Measurements from ENCODE around the gene RARS1.

RARS1 gene

DNA sequence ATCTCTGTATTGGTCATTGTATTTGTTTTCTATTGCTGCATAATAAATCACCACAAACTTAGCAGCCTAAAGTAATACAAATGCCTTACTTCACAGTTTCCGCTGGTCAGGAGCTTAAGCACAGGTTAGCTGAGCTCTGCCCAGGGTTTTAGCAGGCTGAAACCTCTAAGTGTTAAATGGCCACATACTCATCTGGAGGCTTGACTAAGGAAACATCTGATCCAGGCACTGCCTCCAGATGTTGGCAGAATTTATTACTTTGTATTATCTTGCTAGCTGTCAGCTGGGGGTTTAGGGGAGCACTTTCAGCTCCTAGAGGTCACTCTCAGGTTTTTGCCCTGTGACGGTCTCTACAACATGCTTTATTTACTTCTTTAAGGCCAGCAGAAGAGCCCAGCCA is 23.2 kb upstream of the RARS1 start:
- H3K27me3 Mint-ChIP-seq (ENCODE audit: low read depth), result no peaks in the 10 kb centered on the region
- peaks cover 11% of the 10 kb centered on the region for H3K36me3 Mint-ChIP-seq (ENCODE audit: low read depth)
- TF ChIP-seq, protein P1, sequence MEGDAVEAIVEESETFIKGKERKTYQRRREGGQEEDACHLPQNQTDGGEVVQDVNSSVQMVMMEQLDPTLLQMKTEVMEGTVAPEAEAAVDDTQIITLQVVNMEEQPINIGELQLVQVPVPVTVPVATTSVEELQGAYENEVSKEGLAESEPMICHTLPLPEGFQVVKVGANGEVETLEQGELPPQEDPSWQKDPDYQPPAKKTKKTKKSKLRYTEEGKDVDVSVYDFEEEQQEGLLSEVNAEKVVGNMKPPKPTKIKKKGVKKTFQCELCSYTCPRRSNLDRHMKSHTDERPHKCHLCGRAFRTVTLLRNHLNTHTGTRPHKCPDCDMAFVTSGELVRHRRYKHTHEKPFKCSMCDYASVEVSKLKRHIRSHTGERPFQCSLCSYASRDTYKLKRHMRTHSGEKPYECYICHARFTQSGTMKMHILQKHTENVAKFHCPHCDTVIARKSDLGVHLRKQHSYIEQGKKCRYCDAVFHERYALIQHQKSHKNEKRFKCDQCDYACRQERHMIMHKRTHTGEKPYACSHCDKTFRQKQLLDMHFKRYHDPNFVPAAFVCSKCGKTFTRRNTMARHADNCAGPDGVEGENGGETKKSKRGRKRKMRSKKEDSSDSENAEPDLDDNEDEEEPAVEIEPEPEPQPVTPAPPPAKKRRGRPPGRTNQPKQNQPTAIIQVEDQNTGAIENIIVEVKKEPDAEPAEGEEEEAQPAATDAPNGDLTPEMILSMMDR (IDR thresholded peaks at IDR 0.05; ENCODE audit: unreplicated experiment in 3 of 3), result no peak
- no peaks in the 10 kb centered on the region for H3K4me1 Mint-ChIP-seq
- H3K27ac Mint-ChIP-seq, result no peak overlapping the region
- H3K9me3 Mint-ChIP-seq, result peaks cover 3% of the 10 kb centered on the region
- H3K4me3 Mint-ChIP-seq, result no peak overlapping the region

- Mint-ChIP-seq H3K27ac (no peak overlapping the region), H3K27me3 (ENCODE audit: low read depth) (no peaks in the 10 kb centered on the region), H3K9me3 (no peaks in the 10 kb centered on the region), H3K4me1 (no peaks in the 10 kb centered on the region), H3K4me3 (no peak overlapping the region), H3K36me3 (ENCODE audit: low read depth) (peaks cover 6% of the 10 kb centered on the region)
- TF ChIP-seq, protein P1 (IDR thresholded peaks at IDR 0.05; ENCODE audit: unreplicated experiment in 3 of 3), result no peak
These were observed 22.1 kb upstream of the RARS1 start for GRCh38 chr5:168464214-168464613.

GRCh38 chr5:168464641-168465040 is 21.6 kb upstream of the RARS1 start:
- peaks cover 7% of the 10 kb centered on the region for H3K36me3 Mint-ChIP-seq (ENCODE audit: low read depth)
- H3K9me3 Mint-ChIP-seq, result no peaks in the 10 kb centered on the region
- TF ChIP-seq, protein P1 (IDR thresholded peaks at IDR 0.05; ENCODE audit: unreplicated experiment in 3 of 3), result no peak
- no peak overlapping the region for H3K27ac Mint-ChIP-seq
- H3K4me1 Mint-ChIP-seq, result no peaks in the 10 kb centered on the region
- H3K27me3 Mint-ChIP-seq (ENCODE audit: low read depth), result no peaks in the 10 kb centered on the region
- H3K4me3 Mint-ChIP-seq, result no peak overlapping the region

GRCh38 chr5:168467755-168468330 is 18.4 kb upstream of the RARS1 start:
- TF ChIP-seq, protein P1 (IDR thresholded peaks at IDR 0.05; ENCODE audit: unreplicated experiment in 3 of 3), result no peak

GRCh38 chr5:168468836-168469235 is 17.4 kb upstream of the RARS1 start:
- no peaks in the 10 kb centered on the region for H3K9me3 Mint-ChIP-seq
- H3K4me1 Mint-ChIP-seq, result no peaks in the 10 kb centered on the region
- no peaks in the 10 kb centered on the region for H3K27me3 Mint-ChIP-seq (ENCODE audit: low read depth)
- H3K4me3 Mint-ChIP-seq, result no peak overlapping the region
- H3K27ac Mint-ChIP-seq, result no peak overlapping the region
- peaks cover 12% of the 10 kb centered on the region for H3K36me3 Mint-ChIP-seq (ENCODE audit: low read depth)
- TF ChIP-seq, protein P1 (IDR thresholded peaks at IDR 0.05; ENCODE audit: unreplicated experiment in 3 of 3), result no peak

More at GRCh38 chr5:168467755-168468330, 18.4 kb upstream of the RARS1 start:
- Mint-ChIP-seq H3K36me3 (ENCODE audit: low read depth) (peaks cover 13% of the 10 kb centered on the region), H3K4me3 (no peak overlapping the region), H3K4me1 (no peaks in the 10 kb centered on the region), H3K9me3 (no peaks in the 10 kb centered on the region), H3K27ac (no peak overlapping the region), H3K27me3 (ENCODE audit: low read depth) (no peaks in the 10 kb centered on the region)

GRCh38 chr5:168469816-168470215 is 16.5 kb upstream of the RARS1 start:
- no peak overlapping the region for H3K4me3 Mint-ChIP-seq
- no peaks in the 10 kb centered on the region for H3K9me3 Mint-ChIP-seq
- H3K36me3 Mint-ChIP-seq (ENCODE audit: low read depth), result peaks cover 7% of the 10 kb centered on the region
- TF ChIP-seq, protein P1 (IDR thresholded peaks at IDR 0.05; ENCODE audit: unreplicated experiment in 3 of 3), result no peak
- no peak overlapping the region for H3K27ac Mint-ChIP-seq
- no peaks in the 10 kb centered on the region for H3K4me1 Mint-ChIP-seq
- no peaks in the 10 kb centered on the region for H3K27me3 Mint-ChIP-seq (ENCODE audit: low read depth)

Data from nephron (organoid).